Measurements from ENCODE around the gene OTOG.

The OTOG gene, protein sequence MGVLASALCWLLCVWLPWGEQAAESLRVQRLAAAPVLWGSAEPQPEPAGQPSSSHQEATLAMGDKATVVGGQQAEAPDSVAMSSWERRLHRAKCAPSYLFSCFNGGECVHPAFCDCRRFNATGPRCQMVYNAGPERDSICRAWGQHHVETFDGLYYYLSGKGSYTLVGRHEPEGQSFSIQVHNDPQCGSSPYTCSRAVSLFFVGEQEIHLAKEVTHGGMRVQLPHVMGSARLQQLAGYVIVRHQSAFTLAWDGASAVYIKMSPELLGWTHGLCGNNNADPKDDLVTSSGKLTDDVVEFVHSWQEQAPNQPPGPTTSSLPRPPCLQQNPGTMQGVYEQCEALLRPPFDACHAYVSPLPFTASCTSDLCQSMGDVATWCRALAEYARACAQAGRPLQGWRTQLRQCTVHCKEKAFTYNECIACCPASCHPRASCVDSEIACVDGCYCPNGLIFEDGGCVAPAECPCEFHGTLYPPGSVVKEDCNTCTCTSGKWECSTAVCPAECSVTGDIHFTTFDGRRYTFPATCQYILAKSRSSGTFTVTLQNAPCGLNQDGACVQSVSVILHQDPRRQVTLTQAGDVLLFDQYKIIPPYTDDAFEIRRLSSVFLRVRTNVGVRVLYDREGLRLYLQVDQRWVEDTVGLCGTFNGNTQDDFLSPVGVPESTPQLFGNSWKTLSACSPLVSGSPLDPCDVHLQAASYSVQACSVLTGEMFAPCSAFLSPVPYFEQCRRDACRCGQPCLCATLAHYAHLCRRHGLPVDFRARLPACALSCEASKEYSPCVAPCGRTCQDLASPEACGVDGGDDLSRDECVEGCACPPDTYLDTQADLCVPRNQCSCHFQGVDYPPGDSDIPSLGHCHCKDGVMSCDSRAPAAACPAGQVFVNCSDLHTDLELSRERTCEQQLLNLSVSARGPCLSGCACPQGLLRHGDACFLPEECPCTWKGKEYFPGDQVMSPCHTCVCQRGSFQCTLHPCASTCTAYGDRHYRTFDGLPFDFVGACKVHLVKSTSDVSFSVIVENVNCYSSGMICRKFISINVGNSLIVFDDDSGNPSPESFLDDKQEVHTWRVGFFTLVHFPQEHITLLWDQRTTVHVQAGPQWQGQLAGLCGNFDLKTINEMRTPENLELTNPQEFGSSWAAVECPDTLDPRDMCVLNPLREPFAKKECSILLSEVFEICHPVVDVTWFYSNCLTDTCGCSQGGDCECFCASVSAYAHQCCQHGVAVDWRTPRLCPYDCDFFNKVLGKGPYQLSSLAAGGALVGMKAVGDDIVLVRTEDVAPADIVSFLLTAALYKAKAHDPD (N-terminal part only)

DNA sequence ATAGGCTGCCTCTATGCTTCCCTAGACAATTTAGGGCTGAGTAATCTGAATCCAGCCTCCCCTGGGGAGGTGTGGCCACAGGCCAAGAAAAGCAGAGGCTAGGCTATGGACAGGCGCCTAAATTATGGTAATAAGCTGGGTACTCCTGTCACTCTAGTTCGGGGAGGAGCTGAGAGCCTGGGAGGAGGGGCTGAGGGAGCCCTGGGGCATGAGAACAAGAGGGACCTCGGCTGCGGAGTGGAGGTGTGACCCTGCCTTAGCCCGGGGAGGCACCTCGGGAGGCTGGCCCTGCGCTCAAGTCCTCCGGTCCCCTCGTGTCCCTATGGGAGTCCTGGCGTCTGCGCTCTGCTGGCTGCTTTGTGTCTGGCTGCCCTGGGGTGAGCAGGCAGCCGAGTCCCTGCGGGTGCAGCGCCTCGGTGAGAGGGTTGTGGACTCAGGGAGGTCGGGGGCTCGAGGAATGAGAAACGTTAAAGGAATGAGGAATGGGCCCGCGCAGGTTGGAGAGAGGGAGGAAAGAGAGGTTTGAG, at the start of gene OTOG:
Gene OTOG, plus strand, starts transcription at position 209 of the 527 bp plus-strand sequence. Its CDS starts 114 bp downstream, at position 323.
- DNase-seq: no peak

DNA sequence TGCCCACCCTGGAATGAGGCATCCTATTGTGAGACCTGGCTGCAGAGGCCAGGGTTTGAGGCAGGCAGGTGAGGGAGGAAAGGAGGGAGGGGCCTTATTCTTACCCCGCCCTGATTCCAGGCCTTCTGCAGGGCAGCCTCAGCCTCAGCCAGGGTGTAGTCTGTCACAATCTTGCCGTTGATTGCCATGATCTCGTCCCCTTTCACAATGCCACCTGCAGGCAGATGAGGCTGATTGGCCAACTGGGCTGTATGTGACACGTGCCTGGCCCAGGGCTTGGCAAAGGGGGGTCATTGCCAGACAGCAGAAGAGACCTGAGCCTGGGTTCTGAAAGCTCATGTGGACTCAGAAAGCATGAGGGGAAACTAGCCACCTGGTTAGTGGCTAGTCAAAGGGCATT, 49.0 kb upstream of the OTOG start:
- no peak for DNase-seq

DNA sequence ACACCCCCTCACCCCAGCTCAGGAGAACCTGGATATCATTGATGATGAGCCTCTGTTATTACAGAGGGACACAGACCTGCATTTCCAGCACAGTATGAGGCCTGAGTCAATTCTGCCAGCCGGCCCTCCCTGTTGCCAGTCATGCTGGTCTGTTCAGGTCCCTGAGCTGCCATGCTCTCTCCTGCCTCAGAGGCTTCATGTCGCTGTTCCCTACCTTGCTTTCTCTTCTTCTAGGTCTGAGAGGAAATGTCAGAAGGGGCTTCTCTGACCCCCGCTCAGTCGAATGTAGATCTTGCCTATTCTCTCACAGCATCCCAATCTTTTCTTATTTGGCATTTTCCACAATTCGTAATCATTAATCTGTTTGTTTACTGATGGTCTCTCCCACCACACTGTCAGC, 48.6 kb upstream of the OTOG start:
- DNase-seq: no peak

DNA sequence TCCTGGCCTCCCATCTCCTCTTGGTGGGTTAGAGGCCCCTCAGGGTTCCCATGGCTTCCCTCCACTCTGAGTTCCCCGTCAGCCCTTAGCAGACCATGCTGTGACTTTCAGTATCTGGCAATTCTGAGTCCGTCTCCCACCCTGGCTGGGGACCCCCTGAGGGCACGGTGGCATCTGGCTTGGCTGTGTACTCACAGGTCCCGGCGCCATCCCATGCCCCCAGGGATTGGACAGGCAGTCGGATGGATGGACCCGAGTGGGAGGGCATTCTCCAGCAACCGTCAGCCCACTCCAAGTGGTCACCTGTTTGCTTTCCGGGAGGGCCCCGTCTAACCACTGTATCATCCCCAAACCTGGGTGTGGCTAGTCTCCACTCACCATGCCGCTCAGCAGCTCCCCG, 46.4 kb upstream of the OTOG start:
- DNase-seq: no peak

DNA sequence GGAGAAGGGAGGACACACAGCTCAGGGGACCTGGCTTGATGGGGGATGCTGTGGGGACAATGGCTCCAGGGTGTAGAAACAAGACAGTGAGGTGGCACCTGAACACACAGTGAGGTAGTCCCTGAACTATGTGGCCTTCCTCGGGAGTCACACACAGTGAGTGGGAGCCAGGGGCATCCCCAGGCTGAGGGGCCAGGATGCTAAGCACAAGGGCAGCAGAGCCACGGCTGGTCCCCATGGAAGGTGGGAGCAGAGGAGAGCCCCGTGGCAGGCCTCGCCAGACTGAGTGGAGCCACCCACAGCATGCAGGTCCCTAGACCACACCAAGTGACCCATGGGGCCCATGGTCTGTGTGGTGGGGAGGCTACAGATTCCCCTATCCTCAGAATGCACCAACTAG, 44.4 kb upstream of the OTOG start:
- no peak for DNase-seq

DNA sequence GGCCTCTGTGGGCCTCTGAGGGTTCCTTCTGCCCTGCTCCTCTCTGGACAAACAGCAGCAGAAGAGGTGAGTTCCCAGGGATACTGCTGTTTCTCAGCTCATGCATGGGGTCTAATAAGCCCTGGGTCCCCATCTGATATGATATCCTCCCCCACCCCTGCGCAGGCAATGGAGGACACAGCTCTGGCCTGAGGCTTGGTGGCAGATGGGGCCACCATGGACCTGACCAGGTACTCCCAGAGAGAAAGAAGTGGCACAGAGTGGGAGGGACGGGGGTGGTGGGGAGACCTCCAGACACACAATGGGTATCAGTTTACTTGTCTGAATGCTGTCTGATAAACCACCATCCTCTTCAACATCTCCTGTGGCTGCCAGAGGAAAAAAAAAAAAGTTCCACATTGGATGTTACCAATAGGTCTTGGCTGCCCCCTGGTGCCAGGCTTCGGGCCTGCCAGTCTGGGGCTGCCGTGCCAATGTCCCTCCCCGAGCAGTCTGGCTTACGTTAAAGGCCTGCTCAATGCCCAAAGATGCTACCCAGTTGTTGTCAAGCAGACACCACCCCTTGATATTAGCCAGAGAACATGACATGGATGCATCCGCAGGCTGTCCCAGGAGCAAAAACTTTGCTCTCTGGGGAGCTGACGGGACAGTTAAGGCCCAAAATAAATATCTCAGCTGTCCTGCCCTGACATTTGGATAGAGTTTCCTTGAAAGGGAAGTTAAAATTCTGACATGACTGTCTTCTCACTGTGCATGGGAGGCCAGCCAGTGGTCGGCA, 42.5 kb upstream of the OTOG start:
- DNase-seq: peak; percentile 82

DNA sequence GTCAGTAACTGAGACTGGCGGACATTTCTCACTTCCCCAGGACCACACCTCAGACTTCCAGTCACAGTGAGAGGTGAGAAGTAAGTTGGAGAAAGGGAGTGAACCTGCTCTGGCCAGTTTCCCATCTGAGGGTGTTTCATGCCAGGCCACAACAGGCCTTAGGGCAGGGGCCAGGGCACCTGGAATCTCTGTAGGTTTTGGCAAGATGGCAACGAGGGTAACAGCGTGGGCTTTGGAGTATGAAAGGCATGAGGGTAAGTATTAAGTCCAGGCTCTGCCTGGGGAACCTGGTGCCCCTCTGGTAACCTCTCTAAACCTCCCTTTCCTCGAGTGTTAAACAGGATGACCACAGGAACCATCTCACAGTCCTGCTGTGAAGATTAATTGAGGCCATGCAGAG, 41.9 kb upstream of the OTOG start:
- no peak for DNase-seq

DNA sequence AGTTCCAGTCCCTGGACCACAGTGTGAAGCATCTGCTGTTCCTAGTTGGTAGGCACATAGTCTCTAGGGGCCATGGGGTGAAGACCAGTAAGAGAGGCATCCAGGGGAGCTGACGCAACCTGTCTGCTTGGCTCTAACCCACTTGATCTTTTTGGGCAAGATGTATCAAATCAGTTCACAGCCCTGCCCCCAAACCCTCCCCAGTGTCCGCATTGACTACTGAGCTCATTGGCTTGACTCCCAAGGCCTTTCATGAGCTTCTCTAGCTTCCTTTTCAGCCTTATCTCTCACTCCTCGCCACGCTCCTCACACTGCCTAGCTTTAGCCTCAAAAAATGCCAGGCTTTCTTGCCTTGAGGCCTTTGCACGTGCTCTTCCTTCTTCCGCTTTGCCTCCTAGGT, 40.7 kb upstream of the OTOG start:
- no peak for DNase-seq

DNA sequence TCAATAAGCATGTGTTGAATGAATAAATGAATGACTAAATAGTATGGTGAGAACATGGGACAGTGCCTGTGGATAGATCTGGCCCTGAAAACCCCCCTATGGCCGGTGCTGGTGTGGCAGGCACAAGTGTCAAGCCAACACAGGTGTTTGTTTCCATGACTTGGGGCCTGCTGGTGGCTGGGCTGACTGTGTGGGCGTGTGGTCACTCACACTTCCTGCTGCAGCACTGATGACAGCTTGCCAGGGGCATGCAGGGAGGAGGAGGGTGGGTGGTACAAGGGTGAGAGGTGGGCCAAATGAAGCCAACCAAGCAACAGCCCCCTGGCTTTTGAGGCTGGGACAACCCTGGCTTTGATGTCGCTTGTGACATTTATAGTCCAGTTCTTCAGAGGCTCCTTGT, 40.1 kb upstream of the OTOG start:
- no peak for DNase-seq

DNA sequence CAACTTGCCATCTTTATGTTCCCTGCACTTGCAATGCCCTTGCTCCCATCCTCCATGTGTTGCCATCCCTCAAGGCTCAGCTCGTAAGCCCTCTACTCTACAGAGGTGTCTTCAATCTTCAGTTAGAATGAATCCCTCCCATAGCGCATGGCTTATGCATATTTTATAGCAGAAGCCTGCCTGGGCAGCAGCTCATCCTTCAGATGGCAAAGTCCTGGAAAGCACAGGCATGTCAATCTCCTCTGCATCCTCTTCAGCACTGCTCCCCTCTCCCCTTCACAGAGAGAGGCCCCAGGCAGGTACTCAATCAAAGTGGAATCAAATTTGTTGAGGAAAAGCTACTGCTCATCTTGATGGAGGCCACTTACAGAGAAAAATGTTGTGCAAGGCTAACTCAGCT, 39.3 kb upstream of the OTOG start:
- DNase-seq: no peak

DNA sequence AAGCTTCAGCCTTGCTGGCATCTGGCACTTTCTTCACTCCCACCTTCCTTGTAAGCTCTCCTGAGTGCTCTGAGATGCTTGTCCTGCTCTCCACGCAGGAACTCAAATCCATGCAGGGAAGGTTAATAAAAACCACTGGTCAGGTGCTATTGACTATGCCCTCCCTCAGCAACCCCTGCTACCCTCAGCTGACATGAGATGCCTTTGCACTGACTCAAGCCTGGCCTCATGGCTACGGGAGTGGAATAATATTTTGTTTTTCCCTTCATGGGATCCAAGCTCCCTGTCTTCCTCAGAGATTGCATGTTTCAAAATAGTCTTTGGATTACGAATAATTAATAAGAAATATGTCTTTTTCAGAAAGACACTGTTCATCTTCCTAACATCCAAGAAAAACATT, 38.8 kb upstream of the OTOG start:
- DNase-seq: no peak

DNA sequence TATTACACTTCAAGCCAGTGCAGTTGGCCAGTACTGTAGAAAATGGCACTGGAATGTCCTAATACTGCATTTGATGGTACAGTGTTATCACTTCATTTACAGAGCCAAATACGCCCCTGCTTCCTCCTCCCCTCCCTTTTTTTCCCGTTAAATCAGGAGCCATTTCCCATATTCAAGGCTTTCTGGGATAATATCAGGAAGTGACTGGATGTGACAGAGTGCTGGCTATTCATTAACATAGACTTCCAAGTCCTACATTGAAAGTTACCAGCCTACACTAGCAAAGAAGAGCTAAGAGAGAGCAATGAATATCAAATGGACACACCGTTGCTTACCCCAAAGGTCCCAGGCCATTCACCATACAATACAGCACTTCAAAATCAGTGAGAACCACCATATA, 38.3 kb upstream of the OTOG start:
- no peak for DNase-seq

DNA sequence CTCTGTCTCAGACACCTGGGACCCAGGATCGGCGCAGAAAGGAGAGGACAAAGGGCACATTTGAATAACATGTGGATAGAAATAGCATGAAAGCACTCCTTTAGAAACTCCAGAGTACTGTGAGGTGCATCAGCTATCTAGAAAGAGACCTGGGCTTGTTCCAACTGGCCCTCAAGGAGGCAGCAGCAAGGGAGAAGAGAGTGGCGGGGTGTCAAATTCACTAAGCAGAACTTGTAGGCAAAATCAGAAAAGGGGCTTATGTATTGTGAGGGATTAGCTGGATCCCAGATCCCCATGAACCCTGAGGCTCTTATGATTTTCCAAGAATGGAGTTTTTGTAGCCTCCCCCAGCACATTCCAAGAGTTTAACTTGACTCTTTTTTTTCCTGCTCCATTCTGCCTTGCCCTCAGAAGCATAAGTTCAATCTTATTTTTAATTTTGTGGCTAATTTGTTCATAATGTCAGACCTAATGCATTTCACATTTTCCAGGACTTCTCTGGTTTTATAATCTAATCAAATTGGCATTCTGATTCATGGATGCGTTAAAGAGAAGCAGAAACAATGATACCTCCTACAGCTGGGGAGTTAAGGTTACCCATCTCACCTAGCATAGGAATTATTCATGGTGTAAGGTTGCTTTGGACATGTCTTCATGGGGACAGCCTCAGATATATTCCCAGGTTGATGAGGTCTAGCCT, 36.4 kb upstream of the OTOG start:
- DNase-seq: no peak

DNA sequence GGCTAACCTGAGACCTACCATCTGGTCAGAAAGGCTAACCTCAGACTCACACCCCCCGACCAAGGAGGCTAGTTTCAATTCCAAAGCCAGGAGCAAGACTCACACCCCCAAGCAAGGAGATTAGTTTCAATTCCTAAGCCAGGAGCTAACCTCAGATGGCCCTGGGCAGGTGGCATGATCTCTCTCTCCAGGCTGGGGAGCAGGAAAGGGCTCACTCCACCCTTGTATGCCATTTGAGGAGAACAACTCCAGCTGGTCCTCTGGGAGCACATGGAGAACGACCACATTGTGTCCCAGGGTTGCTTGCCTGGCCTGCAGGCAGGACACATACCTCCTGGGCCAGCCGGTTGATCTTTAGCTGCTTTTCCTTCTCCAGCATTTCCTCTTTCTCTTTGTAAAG, 35.5 kb upstream of the OTOG start:
- no peak for DNase-seq

DNA sequence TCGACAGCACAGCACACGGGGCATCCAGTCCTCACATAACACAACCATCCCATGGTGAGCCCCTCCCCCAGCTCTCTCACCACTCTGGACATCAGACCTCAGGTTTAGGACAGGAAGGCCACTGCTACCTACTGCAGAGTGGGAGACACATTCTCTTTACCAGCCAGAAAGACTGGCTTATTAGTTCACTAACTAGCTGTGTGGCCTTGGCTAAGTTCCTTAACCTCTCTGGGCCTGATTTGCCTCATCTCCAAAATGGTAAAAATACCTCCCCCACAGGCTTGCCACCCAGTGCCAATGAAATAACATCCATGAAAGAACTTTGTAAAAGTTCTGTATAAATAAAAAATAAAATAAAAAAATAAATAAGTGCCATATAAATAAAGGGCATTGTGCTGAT, 35.0 kb upstream of the OTOG start:
- no peak for DNase-seq

DNA sequence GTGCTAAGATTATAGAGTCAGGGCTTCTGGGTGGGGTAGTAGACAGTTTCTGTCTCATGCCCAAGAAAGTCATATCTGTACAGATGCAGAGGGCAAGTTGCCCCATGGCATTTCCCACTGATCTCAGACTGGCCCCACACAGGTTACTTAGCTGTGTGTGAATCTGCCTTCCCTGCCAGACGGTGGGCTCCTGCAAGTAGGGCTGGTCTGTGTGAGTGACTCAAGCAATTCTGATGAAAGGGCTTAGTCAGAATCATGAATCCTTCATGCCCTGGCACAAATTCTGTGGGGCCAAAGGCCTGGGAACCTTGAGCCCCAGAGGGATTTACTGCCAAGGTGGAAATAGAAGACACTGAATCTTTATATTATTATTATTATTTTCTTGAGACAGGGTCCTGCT, 33.2 kb upstream of the OTOG start:
- DNase-seq: no peak

DNA sequence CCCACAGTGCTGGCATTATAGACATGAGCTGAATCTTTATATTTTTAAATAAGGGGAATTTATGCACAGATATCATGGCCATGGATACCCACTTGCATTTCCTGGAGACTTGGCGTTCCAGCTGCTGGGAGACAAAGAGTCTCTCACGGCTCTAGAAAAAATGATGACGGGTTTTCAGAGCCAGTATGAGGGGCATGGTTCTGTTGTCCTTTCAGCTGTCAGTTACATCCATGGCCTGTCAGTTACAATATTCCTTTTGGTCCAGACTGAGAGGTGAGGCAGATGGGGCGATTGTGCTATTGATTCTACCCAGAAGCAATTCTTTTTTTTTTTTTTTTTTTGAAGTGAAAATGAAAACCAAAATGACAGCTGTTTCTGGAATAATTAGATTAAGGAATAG, 32.6 kb upstream of the OTOG start:
- no peak for DNase-seq

DNA sequence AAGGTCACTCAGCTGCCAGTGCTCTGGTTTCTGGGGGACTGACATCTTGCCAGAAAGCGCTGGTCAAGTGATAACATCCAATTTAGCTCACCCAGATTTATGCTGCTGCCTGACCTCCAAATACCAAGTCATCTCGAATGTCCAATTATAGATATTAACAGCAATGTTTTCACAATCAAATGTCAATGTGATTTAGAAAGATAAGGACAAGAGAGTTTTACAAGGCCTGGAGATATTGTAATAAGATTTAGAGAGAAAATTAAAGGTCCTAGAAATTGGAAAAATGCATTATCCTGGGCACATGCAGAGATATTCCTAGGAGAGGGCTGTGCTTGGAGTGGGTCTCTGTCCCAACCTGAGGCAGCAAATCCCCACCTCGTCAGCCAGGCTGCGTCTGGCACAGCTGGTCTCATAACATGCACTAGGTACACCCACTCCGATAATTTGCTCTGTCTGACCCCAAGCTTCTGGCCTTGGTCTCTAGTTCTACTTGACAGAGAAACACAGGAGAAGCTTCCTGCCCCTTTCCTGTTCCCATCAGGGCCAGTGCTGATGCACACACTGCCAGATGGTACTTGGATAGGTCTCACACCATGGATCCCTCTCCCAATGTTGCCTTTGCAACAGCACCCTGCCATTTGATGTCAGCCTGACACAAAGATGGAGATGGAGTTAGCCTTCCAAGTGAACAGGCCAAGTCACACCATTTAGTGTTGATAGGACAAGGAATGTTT, 31.4 kb upstream of the OTOG start:
- no peak for DNase-seq

DNA sequence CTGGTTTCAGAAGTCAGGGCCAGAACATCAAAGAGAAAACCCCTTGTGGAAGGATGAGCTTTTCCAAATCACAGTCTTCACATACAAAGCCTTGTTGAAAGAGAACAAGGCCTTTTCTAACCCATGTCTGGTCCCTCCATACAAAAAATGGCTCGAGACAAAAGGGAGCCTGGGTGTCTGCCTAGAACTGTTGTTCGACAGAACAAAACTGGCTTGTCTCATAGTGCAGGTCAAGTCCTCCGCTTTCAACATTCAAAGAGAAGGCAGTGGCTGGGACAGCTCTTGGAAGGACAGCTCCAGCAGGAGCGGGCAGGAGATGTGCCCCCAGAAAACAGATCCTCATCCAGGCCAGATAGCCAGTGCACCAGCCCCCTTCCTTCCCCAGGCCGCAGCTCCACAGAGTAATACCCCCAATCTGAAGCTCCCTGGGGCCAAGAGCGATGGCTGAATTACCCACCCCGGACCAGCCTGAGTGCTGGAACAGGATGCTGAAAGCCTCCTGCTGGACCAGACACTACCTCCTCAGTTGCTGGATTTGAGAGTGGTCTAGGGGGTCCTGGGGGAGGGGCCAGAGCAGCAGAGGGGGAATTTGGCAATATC, 30.4 kb upstream of the OTOG start:
- DNase-seq: no peak

DNA sequence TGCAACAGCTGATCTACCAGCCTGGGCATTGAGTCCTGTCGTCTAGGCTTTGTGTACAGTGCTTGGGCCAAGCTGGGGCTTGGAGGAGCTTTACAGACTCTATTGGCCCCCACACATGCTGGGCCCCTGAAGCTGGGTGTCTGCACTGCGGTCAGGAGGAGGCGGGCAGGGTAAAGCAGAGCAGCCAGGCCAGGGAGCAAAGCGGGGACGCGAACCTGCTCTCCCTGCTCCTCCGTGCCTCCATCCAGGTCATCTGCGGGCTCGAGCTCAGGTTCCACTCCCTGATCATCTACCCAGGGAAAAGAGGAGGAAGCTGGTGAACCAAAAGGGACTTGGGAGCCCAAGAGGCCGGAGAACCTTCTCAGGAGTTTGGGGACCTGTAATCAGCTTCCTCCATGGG, 29.9 kb upstream of the OTOG start:
- no peak for DNase-seq

DNA sequence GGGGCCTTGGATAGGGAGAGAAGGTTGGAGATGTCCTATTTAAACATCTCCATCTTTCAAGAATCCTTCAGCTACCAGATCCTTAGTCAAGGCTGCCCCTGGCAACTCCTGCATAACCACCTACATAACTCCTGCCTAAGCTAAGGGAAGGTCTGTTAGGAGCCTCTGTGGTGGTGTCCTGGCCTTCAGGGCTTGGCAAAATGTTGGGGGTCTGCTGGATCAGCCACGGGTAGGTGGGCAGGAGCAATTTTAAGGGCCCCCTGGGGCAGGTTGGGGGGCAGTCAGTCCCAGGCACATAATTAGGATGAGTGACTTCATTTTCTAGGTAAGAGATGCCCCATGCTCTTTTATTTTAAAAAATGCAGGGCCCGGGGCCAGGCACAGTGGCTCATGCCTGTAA, 28.7 kb upstream of the OTOG start:
- DNase-seq: no peak
